ENCODE measurements around the gene TGM1. TPM values are rescaled to one million over a fixed set of nuclear protein-coding genes. Genes with fewer than 3 reads are reported as not detected.

TGM1 gene
- total RNA-seq, 8 experiments from 2014 or later, result 0.92 to 4.7 (median 2.1) TPM

DNA sequence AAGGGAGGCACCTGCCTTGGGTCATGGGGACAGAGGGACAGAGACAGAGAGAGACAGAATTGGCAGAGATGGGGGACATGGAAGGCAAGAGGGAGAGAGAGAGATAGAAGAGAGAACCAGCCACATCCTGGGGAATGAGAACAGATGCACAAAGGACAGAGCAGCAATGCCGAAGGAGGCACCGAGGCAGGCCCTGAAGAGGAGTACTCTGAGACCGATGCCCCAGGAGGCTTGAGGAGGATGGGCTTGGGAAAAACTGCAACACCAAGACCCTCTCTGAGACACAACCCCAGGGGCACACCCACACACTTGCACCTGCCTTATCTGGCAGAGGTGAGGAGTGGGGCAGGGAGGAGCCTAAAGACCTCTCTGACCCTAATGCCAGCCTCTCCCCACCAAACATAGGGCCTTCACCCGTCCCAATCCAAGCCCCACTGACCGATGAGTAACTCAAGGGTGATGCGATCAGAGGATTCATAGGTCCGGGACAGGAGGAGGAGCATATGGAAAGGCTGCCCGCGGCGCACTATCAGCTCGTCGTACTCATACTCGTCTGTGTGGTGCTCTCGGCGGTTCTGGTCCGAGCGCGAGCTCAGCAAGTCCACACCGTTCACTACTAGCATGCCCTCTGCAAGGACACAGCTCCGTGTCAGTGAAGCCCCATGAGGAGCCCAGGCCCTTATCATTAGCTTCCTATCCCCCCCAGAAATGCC lies 1.6 kb downstream of the TGM1 start:
- H3K4me3 ChIP-seq, result no peak overlapping the region
- in situ Hi-C loops (cut with MboI; ENCODE audit: low pct_unique_long_range_greater_than_20kb in 2 of 9, low sequenced_read_pairs in 9 of 9, unreplicated experiment in 9 of 9), result no loop called here
- H3K27ac ChIP-seq, result no peak overlapping the region
- H3K4me1 ChIP-seq (replicated peaks in 1 of 2), result no peaks in the 10 kb centered on the region
- no peak for ATAC-seq (replicated peaks in 6 of 8)
- WGBS, 10 experiments, result 84 to 93% (median 86%) methylated on average over 2 to 17 of the region's 20 CpGs; no CpG with 5 or more reads in 7 of the 10 experiments

DNA sequence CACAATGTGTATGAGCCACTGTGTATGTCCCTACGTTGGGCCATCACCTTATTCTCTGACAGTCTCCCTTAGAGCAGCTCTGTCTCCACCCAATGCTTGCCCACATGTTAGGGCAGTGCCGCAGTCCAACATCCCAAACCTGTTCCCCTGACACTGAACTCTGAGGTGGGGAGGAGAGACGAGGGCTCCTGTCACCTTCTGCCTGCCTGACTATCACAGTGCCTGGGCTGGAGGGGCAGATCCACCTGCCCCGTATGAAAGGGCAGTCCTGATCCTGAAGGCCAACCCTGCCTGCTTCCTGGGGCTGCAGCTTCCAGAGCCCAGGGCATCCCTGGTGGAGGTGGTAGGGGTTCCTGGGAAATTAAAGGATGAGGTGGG lies 2.2 kb downstream of the TGM1 start:
- H3K4me1 ChIP-seq (replicated peaks in 1 of 2), result no peaks in the 10 kb centered on the region
- no peak for ATAC-seq (replicated peaks in 6 of 8)
- 40 to 100% (median 79%) methylated on average over 1 to 2 of the region's 4 CpGs; no CpG with 5 or more reads in 5 of the 10 experiments for WGBS, 10 experiments
- no peak overlapping the region for H3K27ac ChIP-seq
- no peak overlapping the region for H3K4me3 ChIP-seq
- in situ Hi-C loops (cut with MboI; ENCODE audit: low pct_unique_long_range_greater_than_20kb in 2 of 9, low sequenced_read_pairs in 9 of 9, unreplicated experiment in 9 of 9), result no loop called here

DNA sequence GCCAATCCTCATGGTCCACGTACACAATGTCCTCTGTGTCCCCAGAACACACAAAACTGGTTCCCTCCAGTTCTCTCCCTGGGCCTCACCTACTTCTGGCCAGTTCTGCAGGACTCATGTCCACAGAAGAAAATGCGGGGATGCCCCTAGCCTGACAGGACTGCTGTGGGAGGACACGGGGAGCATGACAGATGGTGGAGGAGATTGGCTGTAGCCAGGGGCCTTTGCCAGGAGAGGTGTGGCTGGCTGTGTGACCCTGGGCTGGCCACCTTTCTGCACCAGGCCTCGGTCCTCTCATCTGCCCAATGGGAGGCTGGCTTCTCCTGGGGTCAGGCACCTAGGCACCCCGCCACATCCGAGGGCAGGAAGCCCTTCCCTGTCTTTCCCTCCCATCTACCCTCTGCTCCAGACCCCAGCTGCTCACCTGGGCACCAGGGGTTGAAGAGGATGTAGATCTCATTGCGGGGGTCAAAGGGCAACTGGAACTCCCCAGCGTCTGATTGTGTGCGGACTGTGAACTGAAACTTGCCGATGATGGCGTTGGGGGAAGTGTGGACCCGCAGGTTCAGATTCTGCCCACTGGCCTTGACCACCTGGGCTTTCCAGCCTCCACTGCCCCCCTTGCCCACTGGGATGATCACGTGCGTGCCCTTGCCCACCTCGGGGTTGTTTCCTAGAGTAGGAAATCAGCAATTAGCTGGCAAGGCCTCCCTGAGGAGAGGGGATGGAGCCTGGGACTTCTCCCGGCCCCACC lies 2.8 kb downstream of the TGM1 start:
- ATAC-seq (replicated peaks in 6 of 8), result no peak
- H3K27ac ChIP-seq, result no peak overlapping the region
- H3K4me1 ChIP-seq (replicated peaks in 1 of 2), result no peaks in the 10 kb centered on the region
- in situ Hi-C loops (cut with MboI; ENCODE audit: low pct_unique_long_range_greater_than_20kb in 2 of 9, low sequenced_read_pairs in 9 of 9, unreplicated experiment in 9 of 9), result no loop called here
- H3K4me3 ChIP-seq, result no peak overlapping the region
- 83 to 100% (median 90%) methylated on average over 1 to 9 of the region's 16 CpGs; no CpG with 5 or more reads in 3 of the 10 experiments for WGBS, 10 experiments

DNA sequence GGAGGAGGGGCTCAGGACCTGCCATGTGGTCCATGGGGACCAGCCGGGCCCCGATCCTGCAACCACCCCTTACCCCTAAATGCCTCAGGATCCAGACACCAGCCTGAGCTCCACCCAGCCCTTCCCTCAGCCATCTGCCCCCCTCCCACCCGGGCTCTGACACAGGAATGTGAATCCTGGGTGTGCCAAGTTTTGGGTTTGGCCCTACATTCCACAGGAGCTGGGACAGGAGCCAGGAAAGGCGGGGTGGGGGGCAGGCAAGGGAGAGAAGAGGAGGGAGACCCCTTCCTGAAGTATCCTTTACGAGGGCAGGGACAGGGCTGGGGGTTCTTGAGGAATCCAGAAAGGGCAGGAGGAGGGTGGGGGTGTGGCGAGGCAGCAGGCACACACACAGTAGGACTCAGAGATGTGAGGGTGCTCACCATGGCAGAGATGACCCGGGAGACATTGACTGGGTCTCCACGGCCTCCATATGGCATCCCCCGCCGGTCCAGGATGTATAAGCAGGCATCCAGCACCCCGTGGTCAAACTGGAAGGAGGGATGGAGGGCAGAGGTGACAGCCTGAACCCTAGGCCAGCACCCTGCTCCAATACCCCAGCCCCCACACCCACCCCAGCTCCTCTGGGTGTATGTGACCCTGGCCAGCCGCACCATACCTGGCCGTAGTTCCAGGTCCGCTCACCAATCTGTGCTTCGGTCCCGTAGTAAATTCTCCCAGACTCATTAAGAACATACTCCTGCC lies 3.5 kb downstream of the TGM1 start:
- H3K4me1 ChIP-seq (replicated peaks in 1 of 2), result no peaks in the 10 kb centered on the region
- peak in 3 of 8 experiments; percentile 59 to 72 (median 68) for ATAC-seq (replicated peaks in 6 of 8)
- in situ Hi-C loops (cut with MboI; ENCODE audit: low pct_unique_long_range_greater_than_20kb in 2 of 9, low sequenced_read_pairs in 9 of 9, unreplicated experiment in 9 of 9), result no loop called here
- no peak overlapping the region for H3K4me3 ChIP-seq
- H3K27ac ChIP-seq, result no peak overlapping the region
- WGBS, 10 experiments, result no CpG with 5 or more reads among the region's 16 CpGs

DNA sequence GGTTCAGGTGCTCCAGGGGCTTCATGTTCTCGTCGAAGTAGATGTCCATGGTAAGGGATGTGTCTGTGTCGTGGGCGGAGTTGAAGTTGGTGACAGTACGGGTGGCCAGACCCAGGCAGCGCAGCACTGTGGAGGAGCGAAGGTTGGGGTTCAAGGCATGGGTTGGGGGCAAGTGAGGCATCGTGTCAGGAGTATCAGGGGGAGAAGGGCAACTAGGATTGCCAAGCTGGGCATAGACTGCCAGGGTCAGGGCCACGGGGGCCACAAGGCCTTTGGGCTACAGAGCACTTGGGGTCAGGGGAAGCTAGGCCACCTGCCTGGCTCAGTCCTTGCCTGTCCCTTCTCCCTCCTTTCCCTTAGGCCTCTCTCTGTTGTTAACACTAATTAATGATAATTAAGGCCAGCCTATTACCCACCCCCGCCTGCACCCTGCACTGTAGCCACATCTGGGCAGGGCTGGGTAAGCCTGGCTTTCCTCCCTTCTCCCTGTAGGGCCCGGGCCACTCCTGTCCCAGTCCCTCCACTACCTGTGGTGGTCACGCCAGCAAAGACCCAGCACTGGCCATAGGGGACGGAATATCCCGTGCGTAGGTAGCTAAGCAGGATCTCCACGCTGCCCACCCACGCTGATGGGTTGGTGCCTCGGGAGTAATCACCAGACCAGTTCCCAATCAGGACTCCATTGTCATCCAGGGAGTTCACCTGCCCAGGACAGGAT lies 4.3 kb downstream of the TGM1 start:
- Histone ChIP-seq H3K4me3 (no peak overlapping the region), H3K4me1 (replicated peaks in 1 of 2) (no peaks in the 10 kb centered on the region), H3K27ac (no peak overlapping the region)
- ATAC-seq (replicated peaks in 6 of 8), result peak in 2 of 8 experiments; percentile 7 to 30
- in situ Hi-C loops (cut with MboI; ENCODE audit: low pct_unique_long_range_greater_than_20kb in 2 of 9, low sequenced_read_pairs in 9 of 9, unreplicated experiment in 9 of 9), result no loop called here
- 70 to 94% (median 80%) methylated on average over 1 to 6 of the region's 18 CpGs; no CpG with 5 or more reads in 5 of the 10 experiments for WGBS, 10 experiments

DNA sequence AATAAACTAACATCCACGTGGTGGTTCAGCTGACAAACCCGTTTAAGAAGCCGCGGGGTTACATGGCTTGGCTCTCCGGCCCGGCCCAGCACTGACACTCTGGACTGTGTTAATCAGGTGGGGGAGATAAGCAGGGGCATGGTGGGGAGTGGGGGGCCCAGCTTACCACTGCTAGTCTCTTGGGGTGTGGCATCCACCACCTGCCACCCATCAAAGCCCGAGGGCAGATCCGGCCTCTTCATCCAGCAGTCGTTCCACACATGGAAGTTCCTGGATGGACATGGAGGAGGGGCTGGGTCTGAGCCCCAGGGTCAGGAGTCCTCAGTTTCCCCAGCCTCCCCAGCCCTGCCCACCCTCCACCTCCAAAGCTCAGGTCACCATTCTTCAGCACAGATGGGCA lies 4.9 kb downstream of the TGM1 start:
- 60 to 97% (median 80%) methylated on average over 1 to 5 of the region's 9 CpGs; no CpG with 5 or more reads in 3 of the 10 experiments for WGBS, 10 experiments
- H3K27ac ChIP-seq, result no peak overlapping the region
- no peak overlapping the region for H3K4me3 ChIP-seq
- ATAC-seq (replicated peaks in 6 of 8), result no peak
- in situ Hi-C loops (cut with MboI; ENCODE audit: low pct_unique_long_range_greater_than_20kb in 2 of 9, low sequenced_read_pairs in 9 of 9, unreplicated experiment in 9 of 9), result no loop called here
- no peaks in the 10 kb centered on the region for H3K4me1 ChIP-seq (replicated peaks in 1 of 2)

DNA sequence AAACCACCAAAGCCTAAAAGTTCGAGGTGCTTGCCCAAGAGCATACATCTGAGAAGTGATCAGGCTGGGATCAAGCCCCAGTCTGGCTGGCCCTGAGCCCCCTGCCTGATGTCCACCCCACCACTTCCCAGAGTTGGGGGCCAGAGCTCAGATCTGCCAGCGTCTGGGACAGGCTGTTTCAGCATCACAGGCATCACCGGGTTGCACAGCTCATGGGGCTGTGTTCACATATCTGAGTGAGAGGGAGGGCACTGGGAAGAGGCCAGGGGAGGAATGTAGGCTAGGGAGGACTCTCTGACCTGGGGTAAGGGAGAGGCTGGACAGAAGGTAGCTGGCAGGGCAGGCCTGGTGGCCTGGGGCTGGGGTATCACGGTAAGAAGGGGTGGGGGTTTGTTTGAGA lies 6.0 kb downstream of the TGM1 start:
- Histone ChIP-seq H3K27ac (no peak overlapping the region), H3K4me3 (no peak overlapping the region), H3K4me1 (replicated peaks in 1 of 2) (no peaks in the 10 kb centered on the region)
- in situ Hi-C loops (cut with MboI; ENCODE audit: low pct_unique_long_range_greater_than_20kb in 2 of 9, low sequenced_read_pairs in 9 of 9, unreplicated experiment in 9 of 9), result no loop called here
- 52 to 80% (median 70%) methylated on average over 1 to 3 of the region's 4 CpGs; no CpG with 5 or more reads in 7 of the 10 experiments for WGBS, 10 experiments
- ATAC-seq (replicated peaks in 6 of 8), result peak in 2 of 8 experiments; percentile 25 to 37

DNA sequence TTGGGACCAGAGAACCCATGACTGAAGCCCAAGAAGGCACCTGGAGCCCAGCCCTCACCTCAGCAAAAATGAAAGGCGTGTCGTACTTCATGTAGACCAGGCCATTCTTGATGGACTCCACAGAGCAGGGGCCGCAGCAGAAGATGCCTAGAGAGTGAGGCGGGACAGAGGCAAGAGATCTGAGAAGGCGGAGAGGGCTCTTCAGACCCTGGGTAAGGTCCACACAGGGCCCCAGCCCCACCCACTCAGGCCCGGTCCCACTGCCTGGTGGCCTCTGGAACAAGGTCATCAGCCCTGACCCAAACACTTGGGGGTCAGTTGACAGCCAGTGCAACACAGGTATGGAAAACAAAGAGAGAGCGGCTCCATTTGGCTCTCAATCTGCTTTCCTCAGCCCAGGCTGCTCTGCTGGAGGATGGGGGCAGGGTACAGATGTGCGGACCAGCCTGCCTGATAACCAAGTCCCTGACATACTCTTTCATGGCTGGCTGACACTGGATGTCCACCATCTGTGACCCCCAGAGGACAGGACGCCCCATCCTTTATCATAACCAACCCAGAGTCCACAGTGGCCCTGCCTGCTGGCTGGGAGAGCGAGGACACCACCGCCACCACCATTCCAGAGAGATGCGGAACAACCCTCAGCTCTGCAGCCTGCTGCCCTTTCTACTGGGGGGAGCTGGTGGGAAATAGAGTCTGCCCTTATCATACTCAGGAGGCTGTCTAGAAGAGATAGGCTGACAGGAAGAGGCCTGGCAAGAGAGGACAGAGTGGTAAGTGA lies 6.9 kb downstream of the TGM1 start:
- Histone ChIP-seq H3K4me1 (replicated peaks in 1 of 2) (no peaks in the 10 kb centered on the region), H3K4me3 (no peak overlapping the region), H3K27ac (no peak overlapping the region)
- in situ Hi-C loops (cut with MboI; ENCODE audit: low pct_unique_long_range_greater_than_20kb in 2 of 9, low sequenced_read_pairs in 9 of 9, unreplicated experiment in 9 of 9), result no loop called here
- no peak for ATAC-seq (replicated peaks in 6 of 8)
- 40 to 100% (median 85%) methylated on average over 1 to 8 of the region's 12 CpGs; no CpG with 5 or more reads in 3 of the 10 experiments for WGBS, 10 experiments

DNA sequence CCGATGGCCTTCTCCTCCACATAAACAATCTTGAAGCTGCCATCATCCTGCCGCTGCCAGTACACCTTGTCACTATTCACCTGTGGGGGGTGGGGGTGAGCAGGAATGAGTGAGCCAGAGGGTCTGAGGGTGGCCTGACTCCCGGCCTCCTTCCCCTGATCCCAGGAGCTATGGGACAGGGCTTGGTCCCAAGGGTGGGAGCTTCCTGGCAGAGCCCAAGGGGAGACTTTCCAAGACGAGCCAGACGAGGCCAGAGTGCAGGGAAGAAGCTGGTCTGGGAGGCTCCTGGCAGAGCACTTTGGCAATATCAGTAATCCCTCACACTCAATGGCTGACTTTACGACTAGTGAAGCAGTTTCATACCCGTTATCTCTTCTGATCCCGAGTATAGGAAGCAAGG lies 7.5 kb downstream of the TGM1 start:
- ATAC-seq (replicated peaks in 6 of 8), result no peak

DNA sequence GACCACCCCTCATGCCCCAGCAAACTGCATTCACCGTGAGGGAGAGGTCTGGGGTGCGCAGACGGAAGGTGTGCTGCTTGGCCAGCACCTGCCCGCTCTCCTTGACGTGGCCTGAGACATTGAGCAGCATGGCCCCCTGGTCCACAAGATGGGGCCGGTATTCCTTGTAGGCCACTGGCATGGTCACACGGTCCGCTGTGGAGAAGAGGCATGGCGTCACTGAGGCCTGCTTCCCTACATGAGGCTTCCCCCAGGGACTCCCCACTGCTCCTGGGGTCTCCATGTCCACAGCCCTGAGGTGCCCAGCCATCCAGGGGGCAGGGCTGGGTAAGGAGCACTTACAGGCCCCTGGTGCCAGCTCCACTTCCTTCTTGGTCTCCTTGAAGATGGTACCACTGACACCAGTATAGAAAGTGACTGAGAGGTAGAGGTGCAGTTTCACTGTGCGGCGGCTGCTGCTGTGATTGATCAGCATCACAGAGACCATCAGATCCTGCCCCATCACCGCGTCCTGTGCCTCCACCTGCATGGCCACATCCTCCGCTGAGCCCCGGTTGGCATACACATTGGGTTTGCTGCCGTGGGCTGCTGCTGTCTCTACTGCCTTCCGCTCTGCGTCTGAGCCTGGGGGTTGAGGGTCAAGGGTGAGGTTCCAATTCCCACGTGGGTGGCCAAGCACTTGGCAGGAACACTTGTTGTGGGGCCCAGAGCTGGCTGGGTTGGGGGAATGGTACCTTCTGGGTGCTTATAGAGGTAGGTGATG lies 8.2 kb downstream of the TGM1 start:
- H3K27ac ChIP-seq, result no peak overlapping the region
- in situ Hi-C loops (cut with MboI; ENCODE audit: low pct_unique_long_range_greater_than_20kb in 2 of 9, low sequenced_read_pairs in 9 of 9, unreplicated experiment in 9 of 9), result no loop called here
- peaks cover 0 to 1% of the 10 kb centered on the region in 2 donors for H3K4me1 ChIP-seq (replicated peaks in 1 of 2)
- H3K4me3 ChIP-seq, result no peak overlapping the region
- ATAC-seq (replicated peaks in 6 of 8), result no peak
- WGBS, 10 experiments, result 95 to 100% (median 96%) methylated on average over 2 to 4 of the region's 19 CpGs; no CpG with 5 or more reads in 7 of the 10 experiments

More for the DNA sequence above, 7.5 kb downstream of the TGM1 start:
- WGBS, 10 experiments, result 40 to 100% (median 96%) methylated on average over 1 to 3 of the region's 8 CpGs; no CpG with 5 or more reads in 3 of the 10 experiments
- Histone ChIP-seq H3K4me1 (replicated peaks in 1 of 2) (no peaks in the 10 kb centered on the region), H3K4me3 (no peak overlapping the region), H3K27ac (no peak overlapping the region)
- in situ Hi-C loops (cut with MboI; ENCODE audit: low pct_unique_long_range_greater_than_20kb in 2 of 9, low sequenced_read_pairs in 9 of 9, unreplicated experiment in 9 of 9), result no loop called here

DNA sequence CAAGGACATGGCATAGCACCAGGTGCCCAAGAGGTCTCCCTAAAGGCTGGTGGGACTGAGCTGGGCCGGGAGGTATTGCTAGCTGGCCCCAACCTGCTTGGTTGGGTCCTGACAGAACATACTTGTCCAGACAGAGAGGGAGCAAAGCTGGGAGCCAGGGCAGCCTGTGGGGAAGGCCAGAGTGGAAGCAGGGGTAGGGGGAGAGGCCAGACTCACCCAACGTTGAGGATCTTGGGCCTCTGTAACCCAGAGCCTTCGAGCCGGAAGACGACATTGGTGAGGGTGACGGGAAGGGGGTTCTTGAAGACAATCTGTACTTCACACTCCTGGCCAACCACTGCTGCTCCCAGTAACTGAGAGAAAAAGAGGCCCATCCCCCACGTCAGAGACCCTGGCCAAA lies 9.0 kb downstream of the TGM1 start:
- WGBS, 10 experiments, result 40 to 100% (median 59%) methylated on average over 1 to 6 of the region's 7 CpGs; no CpG with 5 or more reads in 4 of the 10 experiments
- in situ Hi-C loops (cut with MboI; ENCODE audit: low pct_unique_long_range_greater_than_20kb in 2 of 9, low sequenced_read_pairs in 9 of 9, unreplicated experiment in 9 of 9), result no loop called here
- Histone ChIP-seq H3K27ac (no peak overlapping the region), H3K4me1 (replicated peaks in 1 of 2) (peaks cover 0 to 3% of the 10 kb centered on the region in 2 donors), H3K4me3 (no peak overlapping the region)
- ATAC-seq (replicated peaks in 6 of 8), result no peak
